ENCODE results near the gene KIF18A. TPM values are rescaled to one million over a fixed set of nuclear protein-coding genes. Genes with fewer than 3 reads are reported as not detected.

The KIF18A gene
- total and polyA plus RNA-seq, 2 of the 13 experiments (the other 11 are each of a cell fraction or from before 2014, with no cell fraction given), result 3.4 to 14.4 TPM

DNA sequence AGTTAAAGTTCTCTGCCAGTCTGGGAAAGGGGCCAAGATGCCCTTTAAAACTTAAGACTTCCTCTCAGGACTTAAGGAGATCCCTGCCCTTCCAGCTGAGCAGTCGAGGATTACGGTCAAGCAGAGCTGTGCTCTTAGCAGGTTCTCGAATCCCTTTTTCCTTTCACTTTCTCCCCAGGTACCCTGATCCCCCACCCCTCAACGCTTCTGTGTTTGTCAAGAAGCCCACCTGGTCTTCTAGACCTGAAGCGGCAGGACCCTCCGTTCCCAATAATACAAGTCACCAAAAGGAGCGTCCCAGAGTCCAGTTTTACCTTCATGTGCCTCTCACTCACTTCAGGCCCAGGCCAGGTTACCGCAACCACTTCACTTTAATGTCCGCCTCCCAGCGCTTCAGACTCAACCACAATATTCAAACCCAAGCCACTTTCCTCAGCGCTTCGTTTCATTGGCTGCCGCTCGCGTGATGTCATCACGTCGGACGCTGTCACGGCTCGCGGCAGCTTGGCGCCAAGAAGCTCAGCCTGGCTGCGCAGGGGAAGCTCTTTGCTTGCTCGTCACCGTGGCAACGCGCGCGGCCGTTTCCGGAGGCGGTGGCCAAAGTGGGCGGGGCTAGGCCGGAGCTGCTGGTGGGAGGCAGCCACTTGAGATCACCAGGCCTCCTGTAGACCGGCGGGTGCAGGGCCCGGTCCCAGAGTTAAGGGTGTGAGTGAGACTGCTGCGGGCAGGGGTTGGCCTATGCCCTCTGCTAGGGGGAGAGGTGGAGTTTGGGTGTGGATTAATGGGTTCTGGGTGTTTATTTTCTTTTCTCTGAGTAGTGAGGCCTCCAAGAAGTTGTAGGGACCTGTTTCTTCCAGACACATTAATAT, at the start of gene KIF18A, which contains the start of gene METTL15 (continued):
- TF ChIP-seq, protein P1, sequence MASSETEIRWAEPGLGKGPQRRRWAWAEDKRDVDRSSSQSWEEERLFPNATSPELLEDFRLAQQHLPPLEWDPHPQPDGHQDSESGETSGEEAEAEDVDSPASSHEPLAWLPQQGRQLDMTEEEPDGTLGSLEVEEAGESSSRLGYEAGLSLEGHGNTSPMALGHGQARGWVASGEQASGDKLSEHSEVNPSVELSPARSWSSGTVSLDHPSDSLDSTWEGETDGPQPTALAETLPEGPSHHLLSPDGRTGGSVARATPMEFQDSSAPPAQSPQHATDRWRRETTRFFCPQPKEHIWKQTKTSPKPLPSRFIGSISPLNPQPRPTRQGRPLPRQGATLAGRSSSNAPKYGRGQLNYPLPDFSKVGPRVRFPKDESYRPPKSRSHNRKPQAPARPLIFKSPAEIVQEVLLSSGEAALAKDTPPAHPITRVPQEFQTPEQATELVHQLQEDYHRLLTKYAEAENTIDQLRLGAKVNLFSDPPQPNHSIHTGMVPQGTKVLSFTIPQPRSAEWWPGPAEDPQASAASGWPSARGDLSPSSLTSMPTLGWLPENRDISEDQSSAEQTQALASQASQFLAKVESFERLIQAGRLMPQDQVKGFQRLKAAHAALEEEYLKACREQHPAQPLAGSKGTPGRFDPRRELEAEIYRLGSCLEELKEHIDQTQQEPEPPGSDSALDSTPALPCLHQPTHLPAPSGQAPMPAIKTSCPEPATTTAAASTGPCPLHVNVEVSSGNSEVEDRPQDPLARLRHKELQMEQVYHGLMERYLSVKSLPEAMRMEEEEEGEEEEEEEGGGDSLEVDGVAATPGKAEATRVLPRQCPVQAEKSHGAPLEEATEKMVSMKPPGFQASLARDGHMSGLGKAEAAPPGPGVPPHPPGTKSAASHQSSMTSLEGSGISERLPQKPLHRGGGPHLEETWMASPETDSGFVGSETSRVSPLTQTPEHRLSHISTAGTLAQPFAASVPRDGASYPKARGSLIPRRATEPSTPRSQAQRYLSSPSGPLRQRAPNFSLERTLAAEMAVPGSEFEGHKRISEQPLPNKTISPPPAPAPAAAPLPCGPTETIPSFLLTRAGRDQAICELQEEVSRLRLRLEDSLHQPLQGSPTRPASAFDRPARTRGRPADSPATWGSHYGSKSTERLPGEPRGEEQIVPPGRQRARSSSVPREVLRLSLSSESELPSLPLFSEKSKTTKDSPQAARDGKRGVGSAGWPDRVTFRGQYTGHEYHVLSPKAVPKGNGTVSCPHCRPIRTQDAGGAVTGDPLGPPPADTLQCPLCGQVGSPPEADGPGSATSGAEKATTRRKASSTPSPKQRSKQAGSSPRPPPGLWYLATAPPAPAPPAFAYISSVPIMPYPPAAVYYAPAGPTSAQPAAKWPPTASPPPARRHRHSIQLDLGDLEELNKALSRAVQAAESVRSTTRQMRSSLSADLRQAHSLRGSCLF (CRISPR knock-in tag; IDR thresholded peaks at IDR 0.05; ENCODE audit: borderline replicate concordance), result no peak
- TF ChIP-seq ZNF101 (CRISPR knock-in tag; IDR thresholded peaks at IDR 0.05; ENCODE audit: borderline replicate concordance, low read depth) (no peak), PAX8 (CRISPR knock-in tag; IDR thresholded peaks at IDR 0.05; ENCODE audit: borderline replicate concordance) (no peak), ZSCAN29 (CRISPR knock-in tag; conservative IDR thresholded peaks at IDR 0.05) (no peak), KDM2A (CRISPR knock-in tag; IDR thresholded peaks at IDR 0.05; ENCODE audit: borderline replicate concordance, low read depth) (peak; percentile 74; the same call in 1 of the 2 replicates), MXI1 (IDR thresholded peaks at IDR 0.05; ENCODE audit: borderline replicate concordance, low read depth, low read length) (peak; percentile 98)
- TF ChIP-seq, protein P2, sequence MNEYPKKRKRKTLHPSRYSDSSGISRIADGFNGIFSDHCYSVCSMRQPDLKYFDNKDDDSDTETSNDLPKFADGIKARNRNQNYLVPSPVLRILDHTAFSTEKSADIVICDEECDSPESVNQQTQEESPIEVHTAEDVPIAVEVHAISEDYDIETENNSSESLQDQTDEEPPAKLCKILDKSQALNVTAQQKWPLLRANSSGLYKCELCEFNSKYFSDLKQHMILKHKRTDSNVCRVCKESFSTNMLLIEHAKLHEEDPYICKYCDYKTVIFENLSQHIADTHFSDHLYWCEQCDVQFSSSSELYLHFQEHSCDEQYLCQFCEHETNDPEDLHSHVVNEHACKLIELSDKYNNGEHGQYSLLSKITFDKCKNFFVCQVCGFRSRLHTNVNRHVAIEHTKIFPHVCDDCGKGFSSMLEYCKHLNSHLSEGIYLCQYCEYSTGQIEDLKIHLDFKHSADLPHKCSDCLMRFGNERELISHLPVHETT (CRISPR knock-in tag; conservative IDR thresholded peaks at IDR 0.05), result no peak
- TF ChIP-seq, protein P3, sequence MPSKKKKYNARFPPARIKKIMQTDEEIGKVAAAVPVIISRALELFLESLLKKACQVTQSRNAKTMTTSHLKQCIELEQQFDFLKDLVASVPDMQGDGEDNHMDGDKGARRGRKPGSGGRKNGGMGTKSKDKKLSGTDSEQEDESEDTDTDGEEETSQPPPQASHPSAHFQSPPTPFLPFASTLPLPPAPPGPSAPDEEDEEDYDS (CRISPR knock-in tag; IDR thresholded peaks at IDR 0.05), result peak; percentile 87
- TF ChIP-seq, protein P4, sequence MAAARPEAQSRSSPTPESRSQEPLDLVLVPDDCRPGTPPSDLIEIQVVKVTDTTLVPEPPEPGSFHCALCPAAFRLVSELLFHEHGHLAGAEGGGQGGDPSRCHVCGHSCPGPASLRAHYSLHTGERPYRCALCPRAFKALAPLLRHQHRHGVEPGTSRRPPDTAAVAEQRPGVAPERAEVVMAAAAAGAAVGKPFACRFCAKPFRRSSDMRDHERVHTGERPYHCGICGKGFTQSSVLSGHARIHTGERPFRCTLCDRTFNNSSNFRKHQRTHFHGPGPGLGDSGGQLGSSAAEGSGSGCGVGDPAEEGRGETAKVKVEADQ (CRISPR knock-in tag; IDR thresholded peaks at IDR 0.05; ENCODE audit: borderline replicate concordance), result no peak
- TF ChIP-seq, protein P5, sequence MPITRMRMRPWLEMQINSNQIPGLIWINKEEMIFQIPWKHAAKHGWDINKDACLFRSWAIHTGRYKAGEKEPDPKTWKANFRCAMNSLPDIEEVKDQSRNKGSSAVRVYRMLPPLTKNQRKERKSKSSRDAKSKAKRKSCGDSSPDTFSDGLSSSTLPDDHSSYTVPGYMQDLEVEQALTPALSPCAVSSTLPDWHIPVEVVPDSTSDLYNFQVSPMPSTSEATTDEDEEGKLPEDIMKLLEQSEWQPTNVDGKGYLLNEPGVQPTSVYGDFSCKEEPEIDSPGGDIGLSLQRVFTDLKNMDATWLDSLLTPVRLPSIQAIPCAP (CRISPR knock-in tag; IDR thresholded peaks at IDR 0.05; ENCODE audit: low read depth), result no peak
- TF ChIP-seq, protein P6, sequence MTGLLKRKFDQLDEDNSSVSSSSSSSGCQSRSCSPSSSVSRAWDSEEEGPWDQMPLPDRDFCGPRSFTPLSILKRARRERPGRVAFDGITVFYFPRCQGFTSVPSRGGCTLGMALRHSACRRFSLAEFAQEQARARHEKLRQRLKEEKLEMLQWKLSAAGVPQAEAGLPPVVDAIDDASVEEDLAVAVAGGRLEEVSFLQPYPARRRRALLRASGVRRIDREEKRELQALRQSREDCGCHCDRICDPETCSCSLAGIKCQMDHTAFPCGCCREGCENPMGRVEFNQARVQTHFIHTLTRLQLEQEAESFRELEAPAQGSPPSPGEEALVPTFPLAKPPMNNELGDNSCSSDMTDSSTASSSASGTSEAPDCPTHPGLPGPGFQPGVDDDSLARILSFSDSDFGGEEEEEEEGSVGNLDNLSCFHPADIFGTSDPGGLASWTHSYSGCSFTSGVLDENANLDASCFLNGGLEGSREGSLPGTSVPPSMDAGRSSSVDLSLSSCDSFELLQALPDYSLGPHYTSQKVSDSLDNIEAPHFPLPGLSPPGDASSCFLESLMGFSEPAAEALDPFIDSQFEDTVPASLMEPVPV (CRISPR knock-in tag; IDR thresholded peaks at IDR 0.05), result no peak
- TF ChIP-seq, protein P7, sequence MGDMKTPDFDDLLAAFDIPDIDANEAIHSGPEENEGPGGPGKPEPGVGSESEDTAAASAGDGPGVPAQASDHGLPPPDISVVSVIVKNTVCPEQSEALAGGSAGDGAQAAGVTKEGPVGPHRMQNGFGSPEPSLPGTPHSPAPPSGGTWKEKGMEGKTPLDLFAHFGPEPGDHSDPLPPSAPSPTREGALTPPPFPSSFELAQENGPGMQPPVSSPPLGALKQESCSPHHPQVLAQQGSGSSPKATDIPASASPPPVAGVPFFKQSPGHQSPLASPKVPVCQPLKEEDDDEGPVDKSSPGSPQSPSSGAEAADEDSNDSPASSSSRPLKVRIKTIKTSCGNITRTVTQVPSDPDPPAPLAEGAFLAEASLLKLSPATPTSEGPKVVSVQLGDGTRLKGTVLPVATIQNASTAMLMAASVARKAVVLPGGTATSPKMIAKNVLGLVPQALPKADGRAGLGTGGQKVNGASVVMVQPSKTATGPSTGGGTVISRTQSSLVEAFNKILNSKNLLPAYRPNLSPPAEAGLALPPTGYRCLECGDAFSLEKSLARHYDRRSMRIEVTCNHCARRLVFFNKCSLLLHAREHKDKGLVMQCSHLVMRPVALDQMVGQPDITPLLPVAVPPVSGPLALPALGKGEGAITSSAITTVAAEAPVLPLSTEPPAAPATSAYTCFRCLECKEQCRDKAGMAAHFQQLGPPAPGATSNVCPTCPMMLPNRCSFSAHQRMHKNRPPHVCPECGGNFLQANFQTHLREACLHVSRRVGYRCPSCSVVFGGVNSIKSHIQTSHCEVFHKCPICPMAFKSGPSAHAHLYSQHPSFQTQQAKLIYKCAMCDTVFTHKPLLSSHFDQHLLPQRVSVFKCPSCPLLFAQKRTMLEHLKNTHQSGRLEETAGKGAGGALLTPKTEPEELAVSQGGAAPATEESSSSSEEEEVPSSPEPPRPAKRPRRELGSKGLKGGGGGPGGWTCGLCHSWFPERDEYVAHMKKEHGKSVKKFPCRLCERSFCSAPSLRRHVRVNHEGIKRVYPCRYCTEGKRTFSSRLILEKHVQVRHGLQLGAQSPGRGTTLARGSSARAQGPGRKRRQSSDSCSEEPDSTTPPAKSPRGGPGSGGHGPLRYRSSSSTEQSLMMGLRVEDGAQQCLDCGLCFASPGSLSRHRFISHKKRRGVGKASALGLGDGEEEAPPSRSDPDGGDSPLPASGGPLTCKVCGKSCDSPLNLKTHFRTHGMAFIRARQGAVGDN (CRISPR knock-in tag; IDR thresholded peaks at IDR 0.05), result peak; percentile 85
